Mucosa of rectum (tissue), 2 donors: ENCODE results near the gene ARID1A.
A peak's percentile ranks its signal among the peaks of the same experiment; 100 is the strongest.
"Not testable (repeated sequence)": the region's sequence is repeated elsewhere in the genome, so short reads cannot be mapped to it uniquely, and the experiment has no call there.

Experiments used
- H3K27ac ChIP-seq, 2 donors: one replicate each; pipeline ENCODE4 v1.7.0; 2013; ENCODE audit warnings: inconsistent platforms in 2 of 2, low read depth in 2 of 2, low read length in 2 of 2
- H3K27me3 ChIP-seq, 2 donors: one replicate each; pipeline ENCODE4 v1.7.0; 2013; ENCODE audit warnings: low read length in 2 of 2; ENCODE audit not compliant: control insufficient read depth in 2 of 2, insufficient read depth in 2 of 2
- H3K36me3 ChIP-seq, 2 donors: one replicate each; pipeline ENCODE4 v1.7.0; 2013; ENCODE audit warnings: low read length in 2 of 2; ENCODE audit not compliant: control insufficient read depth in 2 of 2, insufficient read depth in 2 of 2
- H3K4me1 ChIP-seq, 2 donors: one replicate each; pipeline ENCODE4 v1.7.0; 2013; ENCODE audit warnings: low read length in 2 of 2, mild to moderate bottlenecking in 1 of 2; ENCODE audit not compliant: control insufficient read depth in 2 of 2, insufficient read depth in 2 of 2
- H3K4me3 ChIP-seq, 2 donors: one replicate each; pipeline ENCODE4 v1.7.0; 2013; ENCODE audit warnings: low read length in 2 of 2
- H3K9ac ChIP-seq, 2 donors: one replicate each; pipeline ENCODE4 v1.7.0; 2013; ENCODE audit warnings: low read length in 2 of 2, low read depth in 1 of 2, mild to moderate bottlenecking in 1 of 2
- H3K9me3 ChIP-seq, 2 donors: one replicate each; pipeline ENCODE4 v1.7.0; 2013; ENCODE audit warnings: low read length in 2 of 2; ENCODE audit not compliant: control insufficient read depth in 2 of 2
- donor health status: healthy.
- donor health status: Normal muscosa, but diverticular disease.

The ARID1A gene

GRCh38 chr1:26706315-26706714, 10.5 kb downstream of the ARID1A start:
- H3K27ac ChIP-seq, result peak overlapping the region; percentile 18 to 61
- H3K27me3 ChIP-seq, result no peaks in the 10 kb centered on the region
- peak overlapping the region in 1 of 2 donors; percentile 45 for H3K4me3 ChIP-seq
- no peak overlapping the region for H3K9ac ChIP-seq
- peaks cover 4 to 5% of the 10 kb centered on the region in 2 donors for H3K36me3 ChIP-seq
- peaks cover 40% of the 10 kb centered on the region in 2 donors for H3K4me1 ChIP-seq
- no peaks in the 10 kb centered on the region for H3K9me3 ChIP-seq

DNA sequence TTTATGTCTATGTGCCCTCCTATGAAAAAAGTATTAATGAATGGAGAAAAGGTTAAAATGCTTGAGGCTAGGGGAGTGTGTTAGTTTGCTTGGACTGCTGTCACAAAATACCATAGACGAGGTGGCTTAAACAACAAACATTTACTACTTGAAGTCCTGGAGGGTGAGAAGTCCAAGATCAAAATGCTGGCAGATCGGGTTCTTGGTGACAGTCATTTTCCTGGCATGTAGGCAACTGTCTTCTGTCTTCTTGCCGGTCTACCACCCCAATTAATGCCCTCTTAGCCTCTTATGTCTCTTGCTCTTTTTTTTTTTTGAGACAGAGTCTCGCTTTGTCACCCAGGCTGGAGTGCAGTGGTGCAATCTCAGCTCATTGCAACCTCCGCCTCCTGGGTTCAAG, 15.0 kb downstream of the ARID1A start:
- Histone ChIP-seq H3K27me3 (no peaks in the 10 kb centered on the region), H3K36me3 (peaks cover 9 to 12% of the 10 kb centered on the region in 2 donors), H3K4me3 (no peak overlapping the region), H3K9me3 (no peaks in the 10 kb centered on the region), H3K4me1 (peaks cover 13 to 18% of the 10 kb centered on the region in 2 donors), H3K9ac (no peak overlapping the region), H3K27ac (no peak overlapping the region)

GRCh38 chr1:26711777-26712176, 16.0 kb downstream of the ARID1A start:
- no peaks in the 10 kb centered on the region for H3K9me3 ChIP-seq
- H3K4me1 ChIP-seq, result peaks cover 5 to 9% of the 10 kb centered on the region in 2 donors
- peaks cover 9 to 12% of the 10 kb centered on the region in 2 donors for H3K36me3 ChIP-seq
- no peak overlapping the region for H3K9ac ChIP-seq
- H3K27ac ChIP-seq, result no peak overlapping the region
- H3K27me3 ChIP-seq, result no peaks in the 10 kb centered on the region
- no peak overlapping the region for H3K4me3 ChIP-seq

- Histone ChIP-seq H3K27me3 (no peaks in the 10 kb centered on the region), H3K9ac (no peak overlapping the region), H3K9me3 (no peaks in the 10 kb centered on the region), H3K27ac (no peak overlapping the region), H3K4me1 (peaks cover 14 to 20% of the 10 kb centered on the region in 2 donors), H3K36me3 (peaks cover 7% of the 10 kb centered on the region in 2 donors), H3K4me3 (no peak overlapping the region)
Observed at GRCh38 chr1:26717017-26717491, 21.2 kb downstream of the ARID1A start.

DNA sequence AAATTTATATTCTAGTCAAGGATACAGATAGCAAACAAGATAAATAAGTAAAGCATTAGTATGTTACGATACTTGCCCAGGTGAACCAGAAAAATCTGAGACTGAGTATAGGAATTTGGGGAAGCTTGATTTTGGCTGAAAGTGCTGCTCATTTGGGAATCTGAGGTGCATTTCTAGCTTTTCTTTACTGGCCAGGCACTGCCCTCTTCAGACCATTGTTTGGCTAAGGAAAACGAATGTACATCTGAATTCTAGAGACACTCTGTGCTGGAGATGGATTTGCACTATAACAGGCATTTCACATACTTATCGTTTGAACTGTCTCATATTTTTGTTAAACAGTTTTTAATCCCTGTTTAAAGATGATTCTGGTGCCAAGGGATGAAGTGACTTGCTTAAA, 23.4 kb downstream of the ARID1A start:
- no peak overlapping the region for H3K27ac ChIP-seq
- H3K4me3 ChIP-seq, result no peak overlapping the region
- peaks cover 3 to 4% of the 10 kb centered on the region in 2 donors for H3K36me3 ChIP-seq
- peaks cover 29 to 34% of the 10 kb centered on the region in 2 donors for H3K4me1 ChIP-seq
- no peaks in the 10 kb centered on the region for H3K9me3 ChIP-seq
- no peaks in the 10 kb centered on the region for H3K27me3 ChIP-seq
- no peak overlapping the region for H3K9ac ChIP-seq

- Histone ChIP-seq H3K9me3 (no peaks in the 10 kb centered on the region), H3K27ac (no peak overlapping the region), H3K27me3 (no peaks in the 10 kb centered on the region), H3K4me1 (peaks cover 29 to 37% of the 10 kb centered on the region in 2 donors), H3K9ac (no peak overlapping the region), H3K36me3 (peaks cover 3 to 4% of the 10 kb centered on the region in 2 donors), H3K4me3 (no peak overlapping the region)
Observed at GRCh38 chr1:26721669-26722355, 26.0 kb downstream of the ARID1A start.

DNA sequence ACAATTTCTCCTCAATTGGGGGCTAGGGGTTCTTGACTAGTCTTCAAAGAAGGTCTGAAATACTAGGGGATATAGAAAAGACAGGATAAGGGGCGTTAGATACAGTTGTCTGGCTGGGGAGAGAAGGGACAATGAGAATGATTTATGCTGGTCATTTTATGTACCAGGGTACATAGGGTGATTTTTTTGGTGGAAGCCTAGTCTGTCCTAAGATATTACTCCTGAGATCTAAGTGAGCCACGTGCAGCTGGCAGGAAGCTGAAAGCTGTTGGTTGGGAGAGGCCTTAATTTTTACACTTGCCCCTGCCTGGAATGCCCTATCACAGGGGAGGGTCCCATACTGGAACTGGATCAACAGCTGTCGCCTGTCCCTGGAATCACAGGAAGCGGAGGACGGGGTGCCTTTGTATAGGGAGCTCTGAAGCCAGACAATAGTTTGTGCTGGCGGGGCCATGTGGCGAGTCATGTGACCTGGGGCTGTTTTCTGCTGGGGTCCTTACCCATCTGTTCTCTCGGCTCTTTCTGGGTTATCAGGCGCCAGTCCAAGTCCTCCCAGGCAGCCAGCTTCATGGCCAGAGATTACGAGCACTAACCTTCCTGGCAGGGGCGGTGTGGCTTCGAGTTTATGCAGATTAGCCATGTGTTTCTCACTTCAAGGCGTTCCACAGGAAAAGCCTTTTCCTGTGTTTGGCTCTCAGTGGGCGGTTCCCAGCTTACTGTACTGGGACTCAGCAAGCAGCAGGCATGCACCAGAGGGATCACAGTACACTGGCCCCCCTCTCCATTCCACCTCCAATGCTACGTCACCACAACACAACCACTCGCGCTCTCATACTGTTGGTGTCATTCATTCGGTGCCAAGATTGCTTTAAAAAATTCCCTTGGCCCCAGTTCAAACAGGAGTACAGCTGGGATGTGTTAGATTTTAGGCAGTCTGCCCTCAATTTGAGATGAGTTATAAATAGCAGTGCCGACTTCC, 27.5 kb downstream of the ARID1A start:
- H3K4me3 ChIP-seq, result peak overlapping the region; percentile 49 to 50
- H3K27ac ChIP-seq, result peak overlapping the region; percentile 21 to 57
- no peaks in the 10 kb centered on the region for H3K9me3 ChIP-seq
- H3K27me3 ChIP-seq, result no peaks in the 10 kb centered on the region
- H3K36me3 ChIP-seq, result peaks cover 0 to 2% of the 10 kb centered on the region in 2 donors
- H3K4me1 ChIP-seq, result peaks cover 21 to 35% of the 10 kb centered on the region in 2 donors
- H3K9ac ChIP-seq, result peak overlapping the region in 1 of 2 donors; percentile 47

DNA sequence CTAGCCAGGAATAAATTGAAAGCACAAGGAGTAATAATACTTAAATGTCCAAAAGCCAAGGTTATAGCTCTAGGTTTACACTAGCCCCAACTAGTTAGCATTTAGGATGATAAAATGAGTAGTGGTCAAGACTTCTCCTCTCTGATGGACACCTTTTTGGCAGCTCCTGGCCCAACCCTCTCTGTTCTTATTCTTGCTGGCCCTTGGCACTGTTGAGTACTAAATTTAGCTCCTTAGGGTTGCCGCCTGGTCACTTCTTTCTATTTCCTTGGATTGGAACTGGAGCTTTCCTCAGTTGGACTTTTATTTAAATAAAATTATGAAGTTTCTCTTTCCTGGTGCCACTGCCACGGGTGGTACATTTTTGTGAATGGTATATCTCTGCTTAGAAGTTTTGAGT, 28.3 kb downstream of the ARID1A start:
- H3K9ac ChIP-seq, result no peak overlapping the region
- no peaks in the 10 kb centered on the region for H3K9me3 ChIP-seq
- H3K4me1 ChIP-seq, result peaks cover 19 to 30% of the 10 kb centered on the region in 2 donors
- H3K36me3 ChIP-seq, result no peaks in the 10 kb centered on the region
- no peaks in the 10 kb centered on the region for H3K27me3 ChIP-seq
- peak overlapping the region in 1 of 2 donors; percentile 49 for H3K4me3 ChIP-seq
- H3K27ac ChIP-seq, result no peak overlapping the region

DNA sequence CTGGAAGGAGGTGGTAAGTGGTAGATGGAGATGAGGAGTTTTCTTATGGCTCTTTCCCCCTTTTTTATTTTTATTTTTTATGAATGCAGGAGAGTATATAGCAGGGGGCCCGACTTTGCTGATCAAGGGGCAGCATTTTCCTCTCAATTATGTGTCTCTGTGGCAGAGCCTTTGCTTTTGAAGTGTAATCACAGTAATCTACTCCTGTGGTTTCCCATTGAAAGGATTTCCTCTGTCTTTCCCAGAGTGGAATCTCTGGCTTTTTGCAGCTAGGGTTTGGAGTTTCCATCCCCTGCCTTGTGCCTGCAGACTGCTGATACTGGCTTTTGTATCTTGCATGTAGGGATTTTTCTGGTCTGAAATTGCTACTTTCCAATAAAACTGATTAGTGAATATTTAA, 29.1 kb downstream of the ARID1A start:
- H3K36me3 ChIP-seq, result peaks cover 5 to 6% of the 10 kb centered on the region in 2 donors
- peaks cover 19 to 29% of the 10 kb centered on the region in 2 donors for H3K4me1 ChIP-seq
- H3K9ac ChIP-seq, result no peak overlapping the region
- H3K9me3 ChIP-seq, result no peaks in the 10 kb centered on the region
- H3K4me3 ChIP-seq, result no peak overlapping the region
- H3K27ac ChIP-seq, result no peak overlapping the region
- no peaks in the 10 kb centered on the region for H3K27me3 ChIP-seq

GRCh38 chr1:26725904-26726303, 30.1 kb downstream of the ARID1A start:
- H3K27ac ChIP-seq, H3K9me3 ChIP-seq, H3K4me3 ChIP-seq, H3K9ac ChIP-seq, H3K27me3 ChIP-seq: not testable (repeated sequence)
- Histone ChIP-seq H3K36me3 (peaks cover 13 to 15% of the 10 kb centered on the region in 2 donors), H3K4me1 (peaks cover 19 to 26% of the 10 kb centered on the region in 2 donors)
